GF-D8 (cell line): Measurements from ENCODE around the gene OR10A2.
"Not testable (repeated sequence)": the region's sequence is repeated elsewhere in the genome, so short reads cannot be mapped to it uniquely, and the experiment has no call there.

Experiments
- DNase-seq: peaks from one replicate; lab custom pipeline; 2025; lab: John Stamatoyannopoulos, UW

OR10A2 gene

GRCh38 chr11:6862961-6863360 is at the start of gene OR10A2:
OR10A2 (plus strand) TSS chr11:6863057; CDS start chr11:6869755, 6,698 bp downstream.
- DNase-seq, result no peak

DNA sequence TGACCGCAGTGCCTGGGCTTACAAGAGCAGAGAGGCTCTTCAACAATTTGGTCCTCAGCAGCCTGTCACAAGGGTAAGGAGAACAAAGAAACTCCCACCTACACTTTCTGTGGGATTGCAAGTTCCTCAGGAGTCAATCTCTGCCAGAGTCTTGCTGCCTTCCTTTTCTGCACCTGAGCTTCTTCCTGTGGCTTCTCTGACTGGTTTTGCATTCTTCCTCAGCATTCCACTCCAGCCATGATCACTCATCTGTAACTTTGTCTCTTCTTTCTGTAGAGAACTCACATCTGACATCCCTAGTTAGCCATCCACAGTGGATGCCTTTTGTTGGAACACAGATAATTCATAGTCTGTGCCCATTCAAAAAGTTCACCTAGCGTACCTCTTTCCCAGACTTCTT is 49.2 kb upstream of the OR10A2 start:
- DNase-seq, result no peak

DNA sequence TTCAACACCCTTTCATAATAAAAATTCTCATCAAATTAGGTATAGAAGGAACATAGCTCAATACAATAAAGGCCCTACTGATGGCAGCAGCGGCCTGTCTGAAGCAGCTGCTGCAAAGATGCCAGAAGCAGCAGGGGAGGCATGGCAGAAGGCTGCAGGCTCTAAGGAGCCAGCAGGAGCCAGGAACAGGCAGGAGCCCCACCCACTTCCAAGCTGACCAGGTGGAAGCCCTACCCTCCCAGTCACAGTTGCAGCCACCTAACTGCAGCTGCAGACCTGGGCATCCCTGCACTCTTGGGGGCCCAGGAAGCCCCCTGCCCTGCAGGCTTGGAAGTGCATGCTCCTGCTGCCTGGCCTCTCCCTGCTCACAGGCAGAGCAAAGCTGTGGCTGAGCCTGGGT is 45.2 kb upstream of the OR10A2 start:
- DNase-seq, result no peak

- DNase-seq, result no peak
These were observed 43.9 kb upstream of the OR10A2 start for GRCh38 chr11:6818967-6819366.

- no peak for DNase-seq
These were observed 38.6 kb upstream of the OR10A2 start for GRCh38 chr11:6824136-6824823.

DNA sequence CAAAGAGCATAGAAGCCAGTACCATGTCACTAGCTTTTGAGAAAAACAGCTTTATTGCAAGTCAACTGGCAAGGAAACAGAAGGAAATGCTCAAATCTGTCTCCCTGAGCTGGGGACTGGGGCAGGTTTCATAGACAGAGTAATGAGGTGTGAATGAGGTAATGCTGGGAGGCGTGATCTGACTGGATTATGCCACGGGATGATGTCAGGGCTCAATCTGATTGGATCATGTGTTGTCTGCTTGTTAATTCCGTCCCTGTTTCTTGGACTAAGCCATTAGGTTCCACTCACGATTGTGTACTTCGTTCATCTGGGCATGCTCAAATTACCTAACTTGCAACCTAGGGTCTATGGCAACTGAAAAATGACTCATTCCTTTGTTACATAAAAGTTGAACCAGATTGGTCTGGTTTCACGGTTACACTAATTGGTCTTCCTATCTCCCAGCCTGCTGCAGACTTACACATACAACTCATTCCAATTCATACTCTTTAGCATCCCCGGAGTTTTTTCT is 37.6 kb upstream of the OR10A2 start:
- no peak for DNase-seq

DNA sequence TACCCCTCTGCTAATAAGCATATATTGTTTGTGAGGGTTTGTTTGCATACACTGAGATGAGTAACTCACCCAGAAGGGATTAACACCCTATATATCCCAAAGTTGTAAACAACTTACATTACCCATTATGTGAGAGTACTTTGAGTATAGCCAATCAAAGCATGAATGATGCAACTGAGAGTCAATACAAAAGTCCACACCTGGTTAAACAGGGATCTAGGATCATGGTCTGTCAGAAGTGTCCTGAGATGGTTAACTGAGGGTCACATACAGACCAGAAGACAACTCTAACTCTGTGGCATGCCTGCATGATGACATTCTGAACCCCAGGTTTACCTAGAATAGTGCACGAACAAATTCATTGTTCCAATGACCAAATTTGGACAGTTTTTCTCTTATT is 34.8 kb upstream of the OR10A2 start:
- DNase-seq, result no peak

DNA sequence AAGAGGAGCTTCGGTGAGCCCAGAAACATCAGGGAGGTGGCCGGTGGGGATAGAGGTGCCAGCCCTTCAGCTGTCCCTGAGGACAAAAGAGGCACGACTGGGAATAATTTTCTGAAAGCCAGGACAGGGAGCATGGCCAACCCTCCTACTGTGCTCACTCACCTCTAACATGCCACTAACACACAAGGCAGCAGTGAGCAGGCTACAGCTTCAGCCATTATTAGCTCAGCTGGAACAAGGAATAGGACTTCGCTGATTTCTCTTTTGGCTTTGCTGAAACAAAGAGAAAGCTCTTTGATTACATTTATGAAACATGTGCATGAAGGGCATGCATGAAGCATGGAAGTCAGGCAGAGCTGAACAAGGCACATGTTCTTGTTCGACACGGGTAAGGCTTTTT is 29.5 kb upstream of the OR10A2 start:
- DNase-seq, result no peak

DNA sequence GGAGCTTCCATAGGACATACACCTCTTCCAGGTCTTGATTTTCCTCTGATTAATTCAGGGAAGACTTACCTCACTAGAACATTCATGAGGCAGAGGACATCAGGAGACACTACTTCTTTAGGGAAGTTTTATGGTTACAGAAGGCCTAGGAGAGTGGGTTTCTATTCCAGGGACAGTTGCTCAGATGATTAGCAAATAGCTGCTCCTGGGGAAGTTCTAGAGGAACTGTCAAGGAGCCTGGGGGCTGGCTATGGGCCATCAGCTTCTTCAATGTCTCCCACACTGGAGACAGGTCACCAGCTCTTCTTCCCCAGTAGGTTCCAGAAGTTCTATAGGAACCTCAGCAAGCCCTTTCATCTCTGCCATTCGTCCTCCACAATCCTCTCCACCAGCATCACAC is 28.8 kb upstream of the OR10A2 start:
- DNase-seq, result no peak

- DNase-seq, result no peak
These were observed 21.2 kb upstream of the OR10A2 start for GRCh38 chr11:6841694-6842093.

- no peak for DNase-seq
These were observed 19.2 kb upstream of the OR10A2 start for GRCh38 chr11:6843670-6844069.

GRCh38 chr11:6844356-6844755 is 18.5 kb upstream of the OR10A2 start:
- no peak for DNase-seq

DNA sequence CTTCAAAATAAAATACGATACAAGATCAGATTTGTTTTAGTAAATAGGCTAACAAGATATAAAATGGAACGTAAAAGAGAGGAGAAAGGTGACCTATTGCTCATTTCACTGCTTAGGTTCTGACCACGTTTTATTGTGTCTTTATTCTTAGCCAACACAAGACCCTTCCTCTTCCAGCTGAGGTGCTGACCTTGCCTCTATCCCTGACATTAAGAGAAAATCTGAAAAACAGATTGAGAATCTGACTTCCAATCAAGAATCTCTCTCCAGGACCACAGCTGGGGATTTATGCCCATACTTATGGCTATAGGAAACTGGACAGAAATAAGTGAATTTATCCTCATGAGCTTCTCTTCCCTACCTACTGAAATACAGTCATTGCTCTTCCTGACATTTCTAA is 17.5 kb upstream of the OR10A2 start, which contains the start of gene OR10A5:
OR10A5 (plus strand) TSS at position 301 of the 400 bp plus-strand sequence; CDS start at position 301, 0 bp downstream.
- no peak for DNase-seq

GRCh38 chr11:6850526-6850925 is 12.3 kb upstream of the OR10A2 start:
- DNase-seq, result no peak

DNA sequence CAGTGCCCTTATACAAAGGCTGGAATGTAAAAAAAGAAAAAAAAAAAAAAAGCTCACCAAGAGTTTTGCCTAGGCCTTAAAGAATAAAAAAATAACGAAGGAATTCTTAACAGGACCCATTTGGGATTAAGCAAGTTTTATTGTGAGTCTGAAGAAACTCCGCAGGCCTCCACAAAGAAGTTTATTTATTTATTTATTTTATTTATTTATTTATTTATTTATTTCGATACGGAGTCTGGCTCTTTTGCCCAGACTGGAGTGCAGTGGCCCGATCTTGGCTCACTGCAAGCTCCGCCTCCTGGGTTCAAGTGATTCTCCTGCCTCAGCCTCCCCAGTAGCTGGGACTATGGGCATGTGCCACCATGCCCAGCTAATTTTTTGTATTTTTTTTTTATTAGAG is 8.1 kb upstream of the OR10A2 start:
- DNase-seq, result not testable (repeated sequence)

DNA sequence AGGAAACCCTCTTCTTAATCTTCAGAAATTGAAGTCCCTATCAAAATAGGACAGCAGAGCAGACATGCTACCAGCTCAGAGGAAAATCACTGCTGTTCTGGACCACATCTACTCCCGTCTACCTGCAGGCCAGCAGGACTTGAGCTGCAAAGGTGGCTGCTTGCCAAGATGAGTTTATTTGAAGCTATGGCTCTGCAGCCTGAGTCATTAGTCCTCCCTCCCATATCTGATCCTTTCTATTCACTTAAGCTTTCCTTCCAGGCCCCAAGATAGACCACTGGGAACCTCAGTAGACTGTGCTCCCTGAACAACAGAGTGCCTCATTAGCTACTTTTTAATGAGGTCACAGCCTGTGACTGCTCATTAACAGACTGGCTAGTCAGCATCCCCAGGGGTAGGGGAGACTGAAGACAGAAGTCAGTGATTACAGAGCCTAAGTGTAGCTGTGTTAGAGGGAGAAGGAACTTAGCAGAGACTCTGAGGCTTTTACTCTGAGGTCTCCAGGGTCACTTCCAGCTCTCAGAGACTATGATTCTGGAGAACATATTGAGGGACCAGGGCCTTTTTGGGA is 6.8 kb upstream of the OR10A2 start:
- DNase-seq, result no peak

GRCh38 chr11:6856871-6857270 is 6.0 kb upstream of the OR10A2 start:
- DNase-seq, result no peak

DNA sequence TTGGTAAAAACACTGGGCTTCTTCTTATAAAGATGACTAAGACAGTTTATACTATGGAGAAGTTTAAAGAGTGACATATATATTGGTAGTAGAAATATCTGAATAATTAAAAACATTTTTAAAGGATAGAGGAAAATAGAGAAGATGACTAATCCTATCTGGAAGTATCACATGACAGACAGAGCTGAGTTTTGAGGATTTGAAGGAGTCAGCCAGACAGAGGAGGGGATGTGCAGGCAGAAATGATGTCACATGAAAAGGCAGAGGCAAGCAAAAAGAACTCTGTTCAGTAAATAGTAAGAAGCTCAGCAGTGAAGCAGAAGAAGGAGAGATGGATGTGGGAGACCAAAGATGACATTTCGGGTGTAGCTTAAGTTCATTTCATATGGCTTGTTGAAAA is 1.6 kb downstream of the OR10A2 start:
- no peak for DNase-seq

GRCh38 chr11:6871278-6871677 is 8.4 kb downstream of the OR10A2 start:
- DNase-seq, result no peak

GRCh38 chr11:6875761-6876160 is 12.9 kb downstream of the OR10A2 start:
- no peak for DNase-seq

DNA sequence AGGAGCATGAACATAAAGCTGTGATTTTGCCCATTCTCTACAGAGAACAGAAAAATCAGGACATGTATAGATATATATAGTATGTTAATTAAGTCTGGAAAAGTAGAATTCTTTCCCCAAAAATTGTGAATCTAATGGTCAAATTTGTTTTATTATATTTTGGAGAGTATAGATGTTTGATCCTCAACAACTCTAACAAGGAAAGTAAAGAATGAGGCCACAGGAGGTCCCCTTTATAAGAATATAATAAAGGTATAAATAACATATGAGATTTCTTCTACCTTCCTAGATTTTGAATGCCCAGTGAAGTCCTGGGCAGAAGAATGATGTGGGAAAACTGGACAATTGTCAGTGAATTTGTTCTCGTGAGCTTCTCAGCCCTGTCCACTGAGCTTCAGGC is 13.5 kb downstream of the OR10A2 start, which contains the start of gene OR10A4:
OR10A4 (plus strand) TSS at position 301 of the 400 bp plus-strand sequence; CDS start at position 324, 23 bp downstream.
- DNase-seq, result no peak

DNA sequence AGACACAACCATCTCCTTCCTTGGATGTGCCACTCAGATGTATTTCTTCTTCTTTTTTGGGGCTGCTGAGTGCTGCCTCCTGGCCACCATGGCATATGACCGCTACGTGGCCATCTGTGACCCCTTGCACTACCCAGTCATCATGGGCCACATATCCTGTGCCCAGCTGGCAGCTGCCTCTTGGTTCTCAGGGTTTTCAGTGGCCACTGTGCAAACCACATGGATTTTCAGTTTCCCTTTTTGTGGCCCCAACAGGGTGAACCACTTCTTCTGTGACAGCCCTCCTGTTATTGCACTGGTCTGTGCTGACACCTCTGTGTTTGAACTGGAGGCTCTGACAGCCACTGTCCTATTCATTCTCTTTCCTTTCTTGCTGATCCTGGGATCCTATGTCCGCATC is 14.1 kb downstream of the OR10A2 start:
- DNase-seq, result no peak

GRCh38 chr11:6882751-6883150 is 19.9 kb downstream of the OR10A2 start:
- no peak for DNase-seq

DNA sequence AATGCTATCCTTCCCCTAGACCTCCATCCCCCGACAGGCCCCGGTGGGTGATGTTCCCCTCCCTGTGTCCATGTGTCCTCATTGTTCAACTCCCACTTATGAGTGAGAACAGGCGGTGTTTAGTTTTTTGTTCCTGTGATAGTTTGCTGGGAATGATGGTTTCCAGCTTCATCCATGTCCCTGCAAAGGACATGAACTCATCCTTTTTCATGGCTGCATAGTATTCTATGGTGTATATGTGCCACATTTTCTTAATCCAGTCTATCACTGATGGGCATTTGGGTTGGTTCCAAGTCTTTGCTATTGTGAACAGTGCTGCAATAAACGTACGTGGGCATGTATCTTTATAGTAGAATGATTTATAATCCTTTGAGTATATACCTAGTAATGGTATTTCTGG is 24.9 kb downstream of the OR10A2 start:
- not testable (repeated sequence) for DNase-seq
